NCI-H1105 (cell line): ENCODE data around the gene STK11IP.
A peak's percentile ranks its signal among the peaks of the same experiment; 100 is the strongest.
"Not testable (repeated sequence)": the region's sequence is repeated elsewhere in the genome, so short reads cannot be mapped to it uniquely, and the experiment has no call there.

Experiments used
- DNase-seq: peaks from one replicate; lab custom pipeline; 2025; lab: John Stamatoyannopoulos, UW

Gene STK11IP

DNA sequence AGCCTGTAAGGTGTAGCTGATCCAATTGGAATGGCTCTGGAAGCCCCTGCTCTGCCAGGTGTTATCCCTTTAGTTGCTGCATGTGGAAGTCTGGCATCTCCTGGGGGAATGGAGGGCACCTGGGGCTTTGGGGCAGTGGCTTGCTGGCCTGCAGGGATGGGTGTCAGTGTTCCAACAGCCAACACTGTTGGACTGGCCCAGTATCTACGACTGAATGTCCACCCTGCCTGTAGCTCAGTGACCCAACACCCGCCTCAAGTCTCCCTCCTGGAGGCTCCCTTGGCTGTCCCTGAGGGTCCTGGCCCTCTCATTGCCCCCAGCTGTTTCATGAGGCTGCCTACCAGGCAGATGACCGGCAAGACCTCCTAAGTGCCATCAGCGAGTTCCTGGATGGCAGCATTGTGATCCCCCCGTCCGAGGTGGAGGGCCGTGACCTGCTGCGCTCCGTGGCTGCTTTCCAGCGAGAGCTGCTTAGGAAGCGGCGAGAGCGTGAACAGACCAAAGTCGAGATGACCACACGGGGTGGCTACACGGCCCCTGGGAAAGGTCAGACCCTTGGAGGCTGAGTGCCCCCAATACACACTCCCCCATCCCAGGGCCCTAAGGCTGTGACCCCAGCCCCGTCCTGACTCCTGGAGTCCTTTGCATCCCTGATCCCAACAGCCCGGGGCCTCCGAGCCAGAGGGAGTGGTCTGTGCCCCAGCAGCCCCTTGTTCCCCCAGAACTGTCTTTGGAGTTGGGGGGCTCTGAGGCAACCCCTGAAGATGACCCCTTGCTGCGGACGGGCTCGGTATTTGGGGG lies 37.5 kb downstream of the STK11IP start:
- no peak for DNase-seq

- DNase-seq: no peak
These were observed 38.7 kb downstream of the STK11IP start for GRCh38 chr2:219636144-219636915.

GRCh38 chr2:219636941-219637841 lies 39.5 kb downstream of the STK11IP start:
- DNase-seq: no peak

DNA sequence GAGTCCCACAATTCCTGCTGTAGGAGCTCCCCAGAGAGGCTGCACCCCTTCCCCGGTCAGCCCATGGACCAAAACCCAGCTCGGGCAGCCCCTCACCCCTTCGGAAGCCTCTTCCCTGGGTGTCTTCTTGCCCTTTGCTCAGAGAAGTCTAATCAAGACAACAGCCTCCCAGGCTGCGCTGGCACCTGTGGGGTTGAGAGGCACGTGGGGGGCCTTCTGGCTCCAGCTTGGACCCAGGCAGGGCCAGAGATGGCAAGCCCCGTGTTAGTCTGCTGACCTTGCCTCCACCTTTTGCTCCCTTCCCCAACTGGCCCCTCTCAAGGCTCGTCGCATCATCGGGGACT lies 40.2 kb downstream of the STK11IP start:
- DNase-seq: no peak

- no peak for DNase-seq
These were observed 40.7 kb downstream of the STK11IP start for GRCh38 chr2:219638217-219638947.

GRCh38 chr2:219638948-219639755 lies 41.5 kb downstream of the STK11IP start:
- DNase-seq: no peak

DNA sequence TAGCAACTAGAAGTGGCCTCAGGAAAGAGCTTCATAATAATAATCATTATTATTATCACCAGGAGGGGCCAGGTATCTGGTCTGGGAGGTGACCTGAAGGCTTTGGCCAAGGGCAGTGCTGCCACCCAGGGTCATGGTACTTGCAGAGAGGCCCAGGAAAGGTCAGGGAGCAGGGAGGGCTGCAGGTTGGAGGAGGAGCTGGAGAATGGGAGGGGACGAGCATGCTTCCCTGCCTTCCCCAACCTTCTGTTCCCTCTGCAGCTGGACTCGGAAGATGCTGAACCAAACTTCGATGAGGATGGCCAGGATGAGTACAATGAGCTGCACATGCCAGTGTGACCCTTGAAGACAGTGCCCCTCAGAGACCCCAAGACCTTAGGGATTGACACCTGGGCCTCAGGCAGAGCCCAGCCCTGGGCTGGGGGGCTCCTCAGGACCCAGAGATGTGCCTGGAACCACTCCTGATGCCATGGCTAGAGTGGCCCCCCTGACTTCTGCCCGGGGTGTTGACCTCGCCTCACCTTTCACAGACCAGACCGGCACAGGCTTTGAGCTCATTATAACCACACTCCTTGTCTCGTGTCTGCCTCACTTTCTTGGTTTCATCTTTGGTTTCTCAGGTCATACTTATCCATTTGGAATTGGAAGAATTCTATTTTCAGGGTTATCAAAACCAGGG lies 43.9 kb downstream of the STK11IP start:
- DNase-seq: no peak

DNA sequence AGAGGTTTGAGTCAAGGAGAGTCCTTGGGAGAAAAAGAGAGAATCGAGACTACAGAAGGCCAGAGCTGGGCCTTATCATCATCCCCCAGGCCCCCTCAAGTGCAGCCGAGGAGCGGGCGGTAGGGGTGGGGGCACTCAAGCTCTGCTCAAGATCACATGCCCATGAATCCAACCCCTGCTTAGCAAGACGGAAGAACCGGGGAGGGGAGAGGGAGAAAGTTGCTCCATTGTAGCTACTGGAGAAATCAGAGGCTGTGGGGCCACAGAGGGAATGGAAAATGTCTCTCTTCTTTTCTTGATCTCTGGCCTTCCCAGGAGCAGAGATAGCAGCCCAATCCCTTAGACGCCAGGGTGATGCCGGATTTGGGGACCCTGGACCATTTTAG lies 44.4 kb downstream of the STK11IP start:
- no peak for DNase-seq

DNA sequence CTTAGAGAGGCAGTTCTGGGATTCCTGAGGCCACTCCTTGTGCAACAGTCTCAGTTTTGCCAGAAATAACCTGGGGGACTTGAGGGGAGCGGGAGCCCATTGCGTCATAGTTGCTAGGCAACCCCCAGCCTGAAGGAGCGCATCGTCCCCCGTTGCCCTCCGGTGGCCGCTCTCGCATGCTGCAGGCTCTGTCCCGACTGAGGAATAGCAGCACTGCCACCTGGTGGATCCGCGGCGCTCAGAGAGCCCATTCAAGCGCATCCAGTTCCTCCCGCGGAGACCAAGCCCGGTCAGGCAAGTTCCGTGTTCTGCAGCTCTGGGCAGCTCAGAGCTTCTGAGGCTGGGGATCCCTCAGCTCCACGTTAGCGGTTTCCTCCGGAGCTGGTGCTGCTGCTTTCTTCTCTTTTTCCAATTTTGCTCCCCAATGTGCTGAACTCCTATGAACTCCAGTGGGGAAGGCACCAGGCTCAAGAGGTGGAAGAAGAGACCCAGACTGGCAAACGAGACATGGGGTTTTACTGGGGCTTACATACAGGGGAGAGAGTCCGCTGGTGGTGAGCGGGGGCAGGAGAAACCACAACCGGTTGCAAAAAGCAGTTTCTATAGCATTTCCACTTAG lies 44.9 kb downstream of the STK11IP start:
- DNase-seq: peak; percentile 88

GRCh38 chr2:219643084-219643473 lies 45.4 kb downstream of the STK11IP start:
- no peak for DNase-seq

- DNase-seq: no peak
These were observed 46.2 kb downstream of the STK11IP start for GRCh38 chr2:219643788-219644398.

DNA sequence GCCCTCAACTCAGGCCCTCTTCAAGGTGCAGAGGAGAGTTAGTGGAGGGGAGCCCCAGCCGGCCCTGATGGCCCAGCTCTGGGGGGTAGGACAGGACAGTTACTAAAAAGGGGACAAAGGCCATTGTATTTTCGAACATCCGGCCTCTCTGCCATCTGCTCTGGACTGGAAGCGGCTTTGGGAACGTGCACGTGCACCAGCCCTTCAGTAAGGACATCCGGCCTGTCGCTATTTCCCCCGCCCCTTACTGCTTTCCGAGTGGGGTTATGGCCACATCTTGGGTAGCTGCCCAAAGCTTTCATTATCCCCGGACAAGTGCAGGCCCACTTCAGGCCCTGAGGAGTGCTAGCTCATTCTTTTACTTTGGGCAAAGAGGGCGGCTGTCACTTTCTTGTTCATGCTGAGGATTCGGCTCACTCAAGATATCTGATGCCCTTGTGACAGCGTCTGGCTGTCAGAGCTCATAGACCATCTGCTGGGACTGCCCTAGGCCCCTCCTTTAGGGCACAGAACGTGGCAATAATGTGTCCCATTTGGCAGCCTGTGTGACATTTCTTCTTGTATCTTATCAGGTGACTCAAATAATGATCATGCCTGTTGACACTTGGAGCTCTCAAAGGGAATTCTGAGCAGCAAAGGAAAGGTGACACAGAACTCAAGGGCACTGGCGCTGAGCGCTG lies 47.3 kb downstream of the STK11IP start:
- DNase-seq: peak; percentile 30

DNA sequence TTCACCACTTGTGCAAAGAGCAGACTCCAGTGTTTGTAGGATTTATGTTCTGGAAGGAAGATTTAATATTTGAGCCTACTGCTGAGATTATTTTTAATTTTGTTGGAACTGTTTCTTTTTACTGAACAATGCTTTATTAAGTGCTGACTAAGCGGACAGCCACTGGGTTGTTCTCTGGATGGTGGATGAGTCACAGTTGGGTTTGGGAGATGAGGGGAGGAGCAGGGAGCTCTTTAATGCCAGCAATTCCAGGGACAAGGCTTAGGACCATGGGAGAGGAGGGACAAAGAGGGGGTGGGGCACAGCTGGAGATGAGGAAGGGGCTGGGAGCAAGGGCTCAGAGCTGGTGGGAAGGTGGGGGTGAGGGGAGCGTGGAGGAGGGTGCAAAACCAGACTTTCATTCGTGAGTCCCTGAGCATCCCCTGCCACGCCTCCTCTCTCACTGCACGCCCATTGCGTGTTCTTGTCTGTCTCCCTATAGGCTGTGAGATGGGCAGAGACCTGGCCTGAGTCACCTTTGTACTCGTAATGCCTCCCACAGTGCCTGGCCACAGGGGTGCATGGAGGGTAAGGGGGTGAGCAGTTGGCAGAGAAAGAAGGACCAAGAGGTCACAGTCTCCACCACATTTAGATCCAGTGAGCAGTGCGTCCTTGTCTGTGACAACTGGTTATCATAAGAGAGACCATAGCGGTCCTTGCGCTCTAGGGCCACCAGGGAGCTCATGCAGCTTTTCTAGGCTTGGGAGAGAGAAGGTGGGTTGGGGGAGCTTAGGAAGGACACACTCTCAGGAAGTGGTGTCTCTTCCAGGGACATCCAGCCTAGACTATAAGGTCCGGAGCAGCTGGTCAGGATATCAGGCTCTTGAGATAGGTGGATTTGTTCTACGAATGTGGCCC lies 48.2 kb downstream of the STK11IP start:
- no peak for DNase-seq

- no peak for DNase-seq
These were observed 50.5 kb downstream of the STK11IP start for GRCh38 chr2:219648176-219648575.

DNA sequence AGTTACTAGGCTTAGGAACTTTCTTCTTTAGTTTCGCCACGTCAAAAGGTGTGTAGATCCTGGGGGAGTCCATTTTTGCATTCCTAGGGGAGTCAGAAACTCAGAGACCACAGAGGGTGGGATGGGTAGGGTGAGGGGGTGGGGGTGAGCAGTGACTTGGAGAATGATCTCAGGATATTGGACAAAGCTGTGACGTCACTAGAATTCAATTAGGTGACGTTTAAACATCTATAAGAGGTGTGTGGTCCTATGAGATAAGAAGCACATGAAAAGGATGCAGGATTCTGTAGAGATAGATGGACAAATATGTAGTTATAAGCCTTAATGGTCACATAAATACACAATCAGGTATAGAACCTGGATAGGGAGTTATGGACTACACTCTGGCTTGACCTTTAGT lies 51.3 kb downstream of the STK11IP start:
- DNase-seq: no peak

- DNase-seq: no peak
These were observed 53.0 kb downstream of the STK11IP start for GRCh38 chr2:219650426-219651248.

GRCh38 chr2:219651656-219652055 lies 54.0 kb downstream of the STK11IP start:
- DNase-seq: not testable (repeated sequence)
